ENCODE measurements around the gene PLXNA1. TPM values are rescaled to one million over a fixed set of nuclear protein-coding genes. Genes with fewer than 3 reads are reported as not detected.

PLXNA1 gene
- total RNA-seq, 3 donors from 2014 or later (not counting 1 experiment from before 2014, with no cell fraction given): 2.5 to 4.3 (median 2.8) TPM

GRCh38 chr3:127027061-127027735 lies 44.3 kb downstream of the PLXNA1 start:
- H3K9me3 ChIP-seq (ENCODE audit: control insufficient read depth, insufficient read depth, low read length): no peaks in the 10 kb centered on the region
- H3K27ac Mint-ChIP-seq: no peak overlapping the region
- no peak overlapping the region for H3K27ac ChIP-seq (ENCODE audit: low read length)
- H3K4me1 Mint-ChIP-seq: no peaks in the 10 kb centered on the region
- no peaks in the 10 kb centered on the region for H3K9me3 Mint-ChIP-seq
- no peaks in the 10 kb centered on the region for H3K36me3 Mint-ChIP-seq
- no peak overlapping the region for H3K4me3 Mint-ChIP-seq
- ATAC-seq (no peak), DNase-seq (no peak)
- no peaks in the 10 kb centered on the region for H3K4me1 ChIP-seq (ENCODE audit: control insufficient read depth, insufficient read depth, low read length)
- intact Hi-C loops (cut with micrococcal nuclease): no loop called here
- H3K36me3 ChIP-seq (ENCODE audit: control insufficient read depth, insufficient read depth, low read length): no peaks in the 10 kb centered on the region
- no peaks in the 10 kb centered on the region for H3K27me3 ChIP-seq (ENCODE audit: control insufficient read depth, insufficient read depth, low read length)
- 96% methylated on average over 21 of the region's 21 CpGs for WGBS (ENCODE audit: insufficient coverage)
- no peak for TF ChIP-seq CTCF (IDR thresholded peaks at IDR 0.05)
- no peaks in the 10 kb centered on the region for H3K27me3 Mint-ChIP-seq (ENCODE audit: low read depth in 2 of 2)
- no peak overlapping the region for H3K4me3 ChIP-seq (ENCODE audit: low read length)

GRCh38 chr3:127027811-127028548 lies 45.1 kb downstream of the PLXNA1 start:
- Mint-ChIP-seq H3K27me3 (ENCODE audit: low read depth in 2 of 2) (no peaks in the 10 kb centered on the region), H3K4me1 (no peaks in the 10 kb centered on the region), H3K36me3 (no peaks in the 10 kb centered on the region), H3K9me3 (no peaks in the 10 kb centered on the region), H3K27ac (no peak overlapping the region), H3K4me3 (no peak overlapping the region)
- ATAC-seq: no peak
- WGBS (ENCODE audit: insufficient coverage): 94% methylated on average over 29 of the region's 29 CpGs
- no peak for TF ChIP-seq CTCF (IDR thresholded peaks at IDR 0.05)
- DNase-seq: no peak
- Histone ChIP-seq H3K4me1 (ENCODE audit: control insufficient read depth, insufficient read depth, low read length) (no peaks in the 10 kb centered on the region), H3K4me3 (ENCODE audit: low read length) (no peak overlapping the region), H3K27me3 (ENCODE audit: control insufficient read depth, insufficient read depth, low read length) (no peaks in the 10 kb centered on the region), H3K27ac (ENCODE audit: low read length) (no peak overlapping the region), H3K36me3 (ENCODE audit: control insufficient read depth, insufficient read depth, low read length) (no peaks in the 10 kb centered on the region), H3K9me3 (ENCODE audit: control insufficient read depth, insufficient read depth, low read length) (no peaks in the 10 kb centered on the region)
- intact Hi-C loops (cut with micrococcal nuclease): no loop called here

- intact Hi-C loops (cut with micrococcal nuclease): no loop called here
- TF ChIP-seq CTCF (IDR thresholded peaks at IDR 0.05): no peak
- Mint-ChIP-seq H3K27ac (no peak overlapping the region), H3K36me3 (no peaks in the 10 kb centered on the region), H3K4me3 (no peak overlapping the region), H3K4me1 (no peaks in the 10 kb centered on the region), H3K9me3 (no peaks in the 10 kb centered on the region), H3K27me3 (ENCODE audit: low read depth in 2 of 2) (no peaks in the 10 kb centered on the region)
- Histone ChIP-seq H3K27me3 (ENCODE audit: control insufficient read depth, insufficient read depth, low read length) (no peaks in the 10 kb centered on the region), H3K36me3 (ENCODE audit: control insufficient read depth, insufficient read depth, low read length) (no peaks in the 10 kb centered on the region), H3K27ac (ENCODE audit: low read length) (no peak overlapping the region), H3K9me3 (ENCODE audit: control insufficient read depth, insufficient read depth, low read length) (no peaks in the 10 kb centered on the region), H3K4me3 (ENCODE audit: low read length) (no peak overlapping the region), H3K4me1 (ENCODE audit: control insufficient read depth, insufficient read depth, low read length) (no peaks in the 10 kb centered on the region)
- WGBS (ENCODE audit: insufficient coverage): 94% methylated on average over 29 of the region's 30 CpGs
- ATAC-seq (no peak), DNase-seq (no peak)
Observed at GRCh38 chr3:127028781-127029657, 46.1 kb downstream of the PLXNA1 start.
